PFSK-1 (cell line): ENCODE data around the gene FKBP10.
A peak's percentile ranks its signal among the peaks of the same experiment; 100 is the strongest.

ENCODE experiments used
- FOXP2 ChIP-seq: optimal IDR thresholded peaks from 2 replicates; pipeline ENCODE3; 2011; ENCODE audit warnings: borderline replicate concordance, control low read depth, inconsistent platforms; ENCODE audit not compliant: insufficient read depth; ENCODE audit errors: extremely low read length, extremely low read depth
- POLR2AphosphoS5 ChIP-seq: IDR thresholded peaks from 2 replicates; pipeline ENCODE4 v1.6.1; 2012; ENCODE audit warnings: low read depth, mild to moderate bottlenecking, control low read depth, low read length, moderate library complexity
- REST ChIP-seq, 2 experiments: IDR thresholded peaks; 2 replicates each; pipeline versions ENCODE4 v1.6.1 to v1.8.0; 2011 to 2012; ENCODE audit warnings: low read depth in 2 of 2, low read length in 2 of 2, control low read depth in 1 of 2, inconsistent platforms in 1 of 2, mild to moderate bottlenecking in 1 of 2, moderate library complexity in 1 of 2; ENCODE audit not compliant: insufficient read depth in 1 of 2
- SIN3A ChIP-seq: IDR thresholded peaks from 2 replicates; pipeline ENCODE4 v1.6.1; 2012; ENCODE audit warnings: mild to moderate bottlenecking, low read length, moderate library complexity, borderline replicate concordance; ENCODE audit not compliant: insufficient read depth
- TAF1 ChIP-seq: IDR thresholded peaks from 2 replicates; pipeline ENCODE4 v1.6.1; 2012; ENCODE audit warnings: low read length, control low read depth, borderline replicate concordance; ENCODE audit not compliant: insufficient read depth

FKBP10 gene

GRCh38 chr17:41818024-41818423 lies 5.2 kb downstream of the FKBP10 start:
- TF ChIP-seq POLR2AphosphoS5 (no peak), FOXP2 (no peak), TAF1 (no peak), REST (IDR thresholded peaks at IDR 0.05; ENCODE audit: insufficient read depth in 1 of 2, low read depth in 2 of 2, low read length in 2 of 2) (no peak), SIN3A (no peak)

- TF ChIP-seq TAF1 (no peak), SIN3A (no peak), REST (IDR thresholded peaks at IDR 0.05; ENCODE audit: insufficient read depth in 1 of 2, low read depth in 2 of 2, low read length in 2 of 2) (no peak), POLR2AphosphoS5 (no peak), FOXP2 (no peak)
Measured at GRCh38 chr17:41821776-41822175, 9.0 kb downstream of the FKBP10 start.

- TF ChIP-seq POLR2AphosphoS5 (peak; percentile 76), TAF1 (no peak)
Measured at GRCh38 chr17:41822216-41823140, 9.7 kb downstream of the FKBP10 start.

- TF ChIP-seq TAF1 (no peak), SIN3A (0 out of 2 replicates have a peak, but pooled peaks have one; percentile 56), REST (IDR thresholded peaks at IDR 0.05; ENCODE audit: insufficient read depth in 1 of 2, low read depth in 2 of 2, low read length in 2 of 2) (no peak)
Measured at GRCh38 chr17:41823141-41823524, 10.3 kb downstream of the FKBP10 start.

- peak; percentile 50; the same call in 1 of the 2 replicates for TF ChIP-seq POLR2AphosphoS5
- TF ChIP-seq TAF1 = no peak
Measured at GRCh38 chr17:41823580-41823979, 10.8 kb downstream of the FKBP10 start.

- no peak for TF ChIP-seq POLR2AphosphoS5
- TF ChIP-seq TAF1 = no peak
- TF ChIP-seq FOXP2 = no peak
- TF ChIP-seq SIN3A = no peak
- TF ChIP-seq REST (IDR thresholded peaks at IDR 0.05; ENCODE audit: insufficient read depth in 1 of 2, low read depth in 2 of 2, low read length in 2 of 2) = no peak
Measured at GRCh38 chr17:41824086-41824485, 11.3 kb downstream of the FKBP10 start.
